GM12801 (cell line): ENCODE measurements around the gene DHRS3.

ENCODE experiments used
- TF ChIP-seq, protein P1 (sequence below): IDR thresholded peaks from one replicate; pipeline ENCODE4 v1.5.1; 2011; ENCODE audit warnings: control low read depth; ENCODE audit not compliant: insufficient read length; ENCODE audit errors: extremely low read depth

DHRS3 gene

GRCh38 chr1:12544357-12544756 is 73.7 kb downstream of the DHRS3 start:
- TF ChIP-seq, protein P1, sequence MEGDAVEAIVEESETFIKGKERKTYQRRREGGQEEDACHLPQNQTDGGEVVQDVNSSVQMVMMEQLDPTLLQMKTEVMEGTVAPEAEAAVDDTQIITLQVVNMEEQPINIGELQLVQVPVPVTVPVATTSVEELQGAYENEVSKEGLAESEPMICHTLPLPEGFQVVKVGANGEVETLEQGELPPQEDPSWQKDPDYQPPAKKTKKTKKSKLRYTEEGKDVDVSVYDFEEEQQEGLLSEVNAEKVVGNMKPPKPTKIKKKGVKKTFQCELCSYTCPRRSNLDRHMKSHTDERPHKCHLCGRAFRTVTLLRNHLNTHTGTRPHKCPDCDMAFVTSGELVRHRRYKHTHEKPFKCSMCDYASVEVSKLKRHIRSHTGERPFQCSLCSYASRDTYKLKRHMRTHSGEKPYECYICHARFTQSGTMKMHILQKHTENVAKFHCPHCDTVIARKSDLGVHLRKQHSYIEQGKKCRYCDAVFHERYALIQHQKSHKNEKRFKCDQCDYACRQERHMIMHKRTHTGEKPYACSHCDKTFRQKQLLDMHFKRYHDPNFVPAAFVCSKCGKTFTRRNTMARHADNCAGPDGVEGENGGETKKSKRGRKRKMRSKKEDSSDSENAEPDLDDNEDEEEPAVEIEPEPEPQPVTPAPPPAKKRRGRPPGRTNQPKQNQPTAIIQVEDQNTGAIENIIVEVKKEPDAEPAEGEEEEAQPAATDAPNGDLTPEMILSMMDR: no peak

GRCh38 chr1:12543740-12544154 is 74.3 kb downstream of the DHRS3 start:
- TF ChIP-seq, protein P1: no peak

DNA sequence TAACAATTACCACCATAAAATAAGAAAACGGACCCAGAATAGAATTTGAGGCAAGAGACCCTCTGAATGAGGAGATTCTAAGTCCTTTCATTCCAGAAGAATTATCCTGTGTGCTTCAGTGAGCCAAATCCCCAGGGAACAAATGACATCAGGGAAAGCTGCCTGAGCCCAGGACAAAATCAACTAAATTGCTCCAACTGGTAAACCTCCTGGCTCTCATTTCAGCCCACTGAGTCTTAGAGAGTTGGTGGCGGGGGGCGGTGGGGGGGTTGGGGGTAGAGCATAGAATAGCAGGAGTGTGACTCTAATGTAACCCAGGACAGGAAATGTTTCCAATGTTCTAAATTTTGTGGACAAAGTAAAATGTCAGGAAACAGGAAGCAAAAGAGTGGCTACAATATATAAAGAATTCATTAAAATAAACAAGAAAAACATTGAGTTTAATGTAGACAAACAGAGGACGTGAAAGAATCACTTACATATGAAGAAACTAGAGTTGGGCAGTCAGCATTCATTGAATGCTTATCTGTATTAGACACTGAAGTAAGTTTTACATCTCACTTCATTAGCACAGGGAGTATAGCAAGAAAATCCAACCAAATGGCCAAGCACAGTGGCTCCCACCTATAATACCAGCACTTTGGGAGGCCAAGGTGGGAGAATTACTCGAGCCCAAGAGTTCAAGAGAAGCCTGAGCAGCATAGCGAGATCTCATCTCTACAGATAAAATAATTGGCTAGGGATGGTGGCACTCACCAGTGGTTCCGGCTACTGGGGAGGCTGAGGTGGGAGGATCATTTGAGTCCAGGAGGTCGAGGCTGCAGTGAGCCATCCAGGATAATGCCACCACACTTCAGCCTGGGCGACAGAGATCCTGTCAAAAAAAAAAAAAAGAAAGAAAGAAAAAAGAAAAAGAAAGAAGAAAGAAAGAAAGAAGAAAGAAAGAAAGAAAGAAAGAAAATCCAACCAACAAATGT is 75.1 kb downstream of the DHRS3 start:
- TF ChIP-seq, protein P1: no peak

DNA sequence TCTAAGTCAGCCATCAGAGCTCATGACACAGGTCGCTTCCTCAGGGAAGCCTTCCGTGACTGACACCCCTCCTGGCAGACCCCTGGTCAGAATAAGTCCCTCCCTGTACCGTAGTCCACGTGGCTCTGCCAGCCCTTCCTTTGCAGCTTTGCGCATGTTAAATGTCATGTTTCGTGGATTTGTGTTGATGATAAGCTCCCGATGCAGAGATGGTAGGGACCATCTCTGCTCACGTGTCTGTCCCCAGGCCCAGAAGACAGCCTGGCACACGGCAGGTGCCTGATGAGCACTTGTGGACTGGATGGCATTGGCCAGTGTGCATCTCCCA is 75.9 kb downstream of the DHRS3 start:
- TF ChIP-seq, protein P1: no peak

DNA sequence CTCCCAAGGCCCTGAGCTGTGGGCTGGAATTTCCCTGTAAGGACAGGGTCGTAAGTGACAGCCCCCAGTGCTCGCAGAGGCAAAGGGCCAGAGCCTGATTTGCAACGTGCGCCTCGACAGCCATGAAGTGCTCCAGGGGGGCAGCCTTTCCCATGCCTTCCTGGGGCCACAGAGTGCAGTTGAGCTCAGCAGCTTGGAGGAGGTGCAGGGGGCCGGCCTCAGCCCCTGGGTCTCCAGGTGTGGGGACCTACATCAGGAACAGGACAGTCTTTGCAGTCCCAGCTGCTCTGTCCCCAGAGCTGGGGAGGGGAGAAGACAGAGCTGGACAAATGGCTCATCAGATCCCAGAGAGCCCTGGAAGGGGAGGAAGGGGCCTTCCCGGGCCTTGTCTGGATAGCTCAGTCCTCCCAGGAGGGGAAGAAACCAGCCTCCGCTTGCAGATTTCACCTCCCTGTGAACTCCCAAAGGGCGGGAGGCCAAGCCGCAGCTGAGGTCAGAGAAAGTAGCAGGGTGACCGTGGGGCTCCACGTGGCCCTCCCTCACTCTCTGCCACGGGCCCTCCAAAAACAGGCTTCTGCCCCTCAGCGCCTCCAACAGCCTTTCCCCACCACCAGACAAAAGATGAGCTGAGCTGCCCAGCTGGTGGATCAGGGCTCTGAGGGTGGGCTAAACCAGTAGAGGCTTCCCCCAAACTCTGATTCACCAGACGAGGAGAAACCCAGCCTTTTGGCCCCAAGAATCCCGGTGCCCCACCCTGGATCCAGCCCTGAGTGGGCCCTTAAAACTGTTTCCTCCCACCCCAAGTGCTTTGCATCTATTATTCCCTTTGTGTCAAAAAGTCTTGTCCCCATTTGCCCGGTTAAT is 76.5 kb downstream of the DHRS3 start:
- TF ChIP-seq, protein P1: no peak

DNA sequence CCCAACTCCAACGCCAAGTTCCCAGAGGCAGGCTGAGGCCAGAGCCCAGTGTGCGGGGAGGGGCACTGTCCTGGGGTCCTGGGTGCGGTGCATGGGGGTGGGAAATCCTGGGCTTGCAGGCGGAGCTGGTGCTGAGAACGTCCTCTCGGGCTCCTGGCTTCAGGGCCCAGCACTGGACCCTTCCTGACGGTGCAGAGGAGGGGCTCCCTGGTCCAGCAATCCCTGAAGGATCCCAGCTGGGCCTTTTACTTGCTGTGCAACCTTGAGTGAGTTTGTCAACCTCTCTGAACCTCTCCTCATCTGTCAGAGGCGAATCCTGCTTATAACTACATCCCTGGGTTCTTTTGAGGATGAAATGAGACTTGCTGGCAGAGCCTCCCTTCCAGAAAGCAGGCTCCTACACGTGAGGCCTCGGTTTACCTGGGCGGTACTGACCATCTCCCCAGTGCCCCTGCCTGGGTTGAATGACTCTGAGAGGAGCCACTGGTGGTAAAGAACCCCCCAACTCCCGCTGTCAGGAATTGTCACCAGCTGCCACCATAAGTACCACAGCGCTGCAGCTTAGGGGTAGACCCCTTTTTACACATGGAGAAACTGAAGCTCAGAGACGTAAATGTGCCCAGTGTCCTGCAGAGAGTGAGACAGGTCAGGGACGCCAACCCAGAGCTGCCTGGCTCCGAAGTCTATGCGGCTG is 77.3 kb downstream of the DHRS3 start:
- TF ChIP-seq, protein P1: no peak
